Measurements from ENCODE around the gene FADS1. TPM values are rescaled to one million over a fixed set of nuclear protein-coding genes. Genes with fewer than 3 reads are reported as not detected.

FADS1 gene
- total and polyA plus RNA-seq, 2 of the 8 experiments (the other 6 are each of a cell fraction or from before 2014, with no cell fraction given) = 115 to 141 TPM

DNA sequence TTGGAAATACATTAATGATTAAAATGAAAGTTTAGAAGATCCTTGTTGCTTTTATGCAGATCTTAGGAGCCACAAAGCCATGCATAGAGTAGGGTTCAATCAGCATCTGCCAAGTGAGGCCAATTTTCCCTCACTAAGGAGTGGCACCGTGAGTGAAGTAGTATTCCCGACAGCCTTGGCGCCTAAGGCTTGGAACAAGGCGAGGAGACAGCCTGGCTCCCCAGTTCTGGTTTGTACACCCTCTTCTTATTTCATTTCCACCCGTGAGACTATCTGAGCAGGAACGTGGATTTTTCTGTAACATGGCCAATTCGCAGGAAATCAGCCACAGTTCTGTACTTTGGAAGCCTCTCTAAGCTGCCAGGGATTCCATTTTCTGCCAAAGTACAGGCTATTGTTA, 33.9 kb upstream of the FADS1 start (continued):
- TF ChIP-seq, protein P1, sequence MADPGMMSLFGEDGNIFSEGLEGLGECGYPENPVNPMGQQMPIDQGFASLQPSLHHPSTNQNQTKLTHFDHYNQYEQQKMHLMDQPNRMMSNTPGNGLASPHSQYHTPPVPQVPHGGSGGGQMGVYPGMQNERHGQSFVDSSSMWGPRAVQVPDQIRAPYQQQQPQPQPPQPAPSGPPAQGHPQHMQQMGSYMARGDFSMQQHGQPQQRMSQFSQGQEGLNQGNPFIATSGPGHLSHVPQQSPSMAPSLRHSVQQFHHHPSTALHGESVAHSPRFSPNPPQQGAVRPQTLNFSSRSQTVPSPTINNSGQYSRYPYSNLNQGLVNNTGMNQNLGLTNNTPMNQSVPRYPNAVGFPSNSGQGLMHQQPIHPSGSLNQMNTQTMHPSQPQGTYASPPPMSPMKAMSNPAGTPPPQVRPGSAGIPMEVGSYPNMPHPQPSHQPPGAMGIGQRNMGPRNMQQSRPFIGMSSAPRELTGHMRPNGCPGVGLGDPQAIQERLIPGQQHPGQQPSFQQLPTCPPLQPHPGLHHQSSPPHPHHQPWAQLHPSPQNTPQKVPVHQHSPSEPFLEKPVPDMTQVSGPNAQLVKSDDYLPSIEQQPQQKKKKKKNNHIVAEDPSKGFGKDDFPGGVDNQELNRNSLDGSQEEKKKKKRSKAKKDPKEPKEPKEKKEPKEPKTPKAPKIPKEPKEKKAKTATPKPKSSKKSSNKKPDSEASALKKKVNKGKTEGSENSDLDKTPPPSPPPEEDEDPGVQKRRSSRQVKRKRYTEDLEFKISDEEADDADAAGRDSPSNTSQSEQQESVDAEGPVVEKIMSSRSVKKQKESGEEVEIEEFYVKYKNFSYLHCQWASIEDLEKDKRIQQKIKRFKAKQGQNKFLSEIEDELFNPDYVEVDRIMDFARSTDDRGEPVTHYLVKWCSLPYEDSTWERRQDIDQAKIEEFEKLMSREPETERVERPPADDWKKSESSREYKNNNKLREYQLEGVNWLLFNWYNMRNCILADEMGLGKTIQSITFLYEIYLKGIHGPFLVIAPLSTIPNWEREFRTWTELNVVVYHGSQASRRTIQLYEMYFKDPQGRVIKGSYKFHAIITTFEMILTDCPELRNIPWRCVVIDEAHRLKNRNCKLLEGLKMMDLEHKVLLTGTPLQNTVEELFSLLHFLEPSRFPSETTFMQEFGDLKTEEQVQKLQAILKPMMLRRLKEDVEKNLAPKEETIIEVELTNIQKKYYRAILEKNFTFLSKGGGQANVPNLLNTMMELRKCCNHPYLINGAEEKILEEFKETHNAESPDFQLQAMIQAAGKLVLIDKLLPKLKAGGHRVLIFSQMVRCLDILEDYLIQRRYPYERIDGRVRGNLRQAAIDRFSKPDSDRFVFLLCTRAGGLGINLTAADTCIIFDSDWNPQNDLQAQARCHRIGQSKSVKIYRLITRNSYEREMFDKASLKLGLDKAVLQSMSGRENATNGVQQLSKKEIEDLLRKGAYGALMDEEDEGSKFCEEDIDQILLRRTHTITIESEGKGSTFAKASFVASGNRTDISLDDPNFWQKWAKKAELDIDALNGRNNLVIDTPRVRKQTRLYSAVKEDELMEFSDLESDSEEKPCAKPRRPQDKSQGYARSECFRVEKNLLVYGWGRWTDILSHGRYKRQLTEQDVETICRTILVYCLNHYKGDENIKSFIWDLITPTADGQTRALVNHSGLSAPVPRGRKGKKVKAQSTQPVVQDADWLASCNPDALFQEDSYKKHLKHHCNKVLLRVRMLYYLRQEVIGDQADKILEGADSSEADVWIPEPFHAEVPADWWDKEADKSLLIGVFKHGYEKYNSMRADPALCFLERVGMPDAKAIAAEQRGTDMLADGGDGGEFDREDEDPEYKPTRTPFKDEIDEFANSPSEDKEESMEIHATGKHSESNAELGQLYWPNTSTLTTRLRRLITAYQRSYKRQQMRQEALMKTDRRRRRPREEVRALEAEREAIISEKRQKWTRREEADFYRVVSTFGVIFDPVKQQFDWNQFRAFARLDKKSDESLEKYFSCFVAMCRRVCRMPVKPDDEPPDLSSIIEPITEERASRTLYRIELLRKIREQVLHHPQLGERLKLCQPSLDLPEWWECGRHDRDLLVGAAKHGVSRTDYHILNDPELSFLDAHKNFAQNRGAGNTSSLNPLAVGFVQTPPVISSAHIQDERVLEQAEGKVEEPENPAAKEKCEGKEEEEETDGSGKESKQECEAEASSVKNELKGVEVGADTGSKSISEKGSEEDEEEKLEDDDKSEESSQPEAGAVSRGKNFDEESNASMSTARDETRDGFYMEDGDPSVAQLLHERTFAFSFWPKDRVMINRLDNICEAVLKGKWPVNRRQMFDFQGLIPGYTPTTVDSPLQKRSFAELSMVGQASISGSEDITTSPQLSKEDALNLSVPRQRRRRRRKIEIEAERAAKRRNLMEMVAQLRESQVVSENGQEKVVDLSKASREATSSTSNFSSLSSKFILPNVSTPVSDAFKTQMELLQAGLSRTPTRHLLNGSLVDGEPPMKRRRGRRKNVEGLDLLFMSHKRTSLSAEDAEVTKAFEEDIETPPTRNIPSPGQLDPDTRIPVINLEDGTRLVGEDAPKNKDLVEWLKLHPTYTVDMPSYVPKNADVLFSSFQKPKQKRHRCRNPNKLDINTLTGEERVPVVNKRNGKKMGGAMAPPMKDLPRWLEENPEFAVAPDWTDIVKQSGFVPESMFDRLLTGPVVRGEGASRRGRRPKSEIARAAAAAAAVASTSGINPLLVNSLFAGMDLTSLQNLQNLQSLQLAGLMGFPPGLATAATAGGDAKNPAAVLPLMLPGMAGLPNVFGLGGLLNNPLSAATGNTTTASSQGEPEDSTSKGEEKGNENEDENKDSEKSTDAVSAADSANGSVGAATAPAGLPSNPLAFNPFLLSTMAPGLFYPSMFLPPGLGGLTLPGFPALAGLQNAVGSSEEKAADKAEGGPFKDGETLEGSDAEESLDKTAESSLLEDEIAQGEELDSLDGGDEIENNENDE (IDR thresholded peaks at IDR 0.05; ENCODE audit: insufficient replicate concordance, low read length) = no peak
- TF ChIP-seq SIX5 (IDR thresholded peaks at IDR 0.05; ENCODE audit: low read depth, low read length) (no peak), RFX5 (IDR thresholded peaks at IDR 0.05; ENCODE audit: borderline replicate concordance, low read depth, low read length) (no peak)
